Measurements from ENCODE around the gene FBXO45. TPM values are rescaled to one million over a fixed set of nuclear protein-coding genes. Genes with fewer than 3 reads are reported as not detected.
A peak's percentile ranks its signal among the peaks of the same experiment; 100 is the strongest.

The FBXO45 gene
- total and polyA plus RNA-seq, 2 of the 13 experiments (the other 11 are each of a cell fraction or from before 2014, with no cell fraction given), result 7.0 to 12.1 TPM

- TF ChIP-seq TRAFD1 (CRISPR knock-in tag; IDR thresholded peaks at IDR 0.05; ENCODE audit: borderline replicate concordance) (no peak), ZNF503 (CRISPR knock-in tag; IDR thresholded peaks at IDR 0.05) (no peak), ZSCAN30 (CRISPR knock-in tag; IDR thresholded peaks at IDR 0.05) (no peak), KLF12 (CRISPR knock-in tag; IDR thresholded peaks at IDR 0.05; ENCODE audit: borderline replicate concordance) (peak; percentile 54; the same call in 1 of the 2 replicates), NR1H2 (CRISPR knock-in tag; IDR thresholded peaks at IDR 0.05; ENCODE audit: borderline replicate concordance, low read depth) (peak; percentile 60; the same call in 1 of the 2 replicates), HOXA3 (CRISPR knock-in tag; IDR thresholded peaks at IDR 0.05) (peak; percentile 62), ZUFSP (CRISPR knock-in tag; IDR thresholded peaks at IDR 0.05; ENCODE audit: borderline replicate concordance) (no peak), ZNF253 (CRISPR knock-in tag; IDR thresholded peaks at IDR 0.05; ENCODE audit: borderline replicate concordance) (no peak), NR3C1 (CRISPR knock-in tag; IDR thresholded peaks at IDR 0.05) (no peak), ATF7-NPFF (CRISPR knock-in tag; IDR thresholded peaks at IDR 0.05; ENCODE audit: low read depth) (no peak), CSRNP1 (CRISPR knock-in tag; IDR thresholded peaks at IDR 0.05) (peak; percentile 75), FOXA3 (CRISPR knock-in tag; IDR thresholded peaks at IDR 0.05) (no peak), KLF16 (CRISPR knock-in tag; IDR thresholded peaks at IDR 0.05) (no peak), HDAC1 (CRISPR knock-in tag; IDR thresholded peaks at IDR 0.05) (peak; percentile 39; the same call in 1 of the 2 replicates), KLF15 (CRISPR knock-in tag; IDR thresholded peaks at IDR 0.05; ENCODE audit: borderline replicate concordance) (no peak; the same call in 1 of the 2 replicates), AHR (CRISPR knock-in tag; IDR thresholded peaks at IDR 0.05) (no peak), GPN1 (CRISPR knock-in tag; IDR thresholded peaks at IDR 0.05; ENCODE audit: borderline replicate concordance) (no peak), POGZ (CRISPR knock-in tag; IDR thresholded peaks at IDR 0.05) (peak; percentile 58)
These were observed 63.7 kb downstream of the FBXO45 start (continued) for GRCh38 chr3:196632046-196632751.
